GM21526 (cell line): ENCODE results near the gene MS4A10.
"Not testable (repeated sequence)": the region's sequence is repeated elsewhere in the genome, so short reads cannot be mapped to it uniquely, and the experiment has no call there.

ENCODE experiments used
- ATAC-seq: cut with Tn5 transposase; IDR thresholded peaks from one replicate; pipeline ENCODE4 v1.9.1; 2021; ENCODE audit warnings: moderate library complexity; ENCODE audit not compliant: unreplicated experiment, low FRiP score

The MS4A10 gene

DNA sequence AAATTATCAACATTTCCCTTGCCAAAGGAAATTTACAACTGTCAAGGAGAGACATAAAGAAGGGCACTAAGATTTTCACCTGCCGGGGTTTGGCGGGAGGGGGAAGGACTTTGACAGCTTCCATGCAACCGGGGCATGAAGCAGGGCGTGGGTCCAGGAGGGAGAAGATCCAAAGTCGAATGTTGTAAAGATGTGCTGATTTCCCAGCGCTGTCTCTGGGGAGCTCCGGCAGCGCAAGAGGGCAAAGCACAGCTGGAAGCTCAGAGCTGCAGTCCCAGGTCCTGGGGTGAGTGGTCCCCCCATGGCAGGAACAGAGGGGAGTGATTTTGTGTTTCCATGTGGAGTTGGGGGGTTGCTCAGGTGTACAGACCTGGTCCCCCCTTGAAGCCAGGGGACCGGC is at the start of gene MS4A10:
Gene MS4A10 (plus strand): TSS at position 198 of the 400 bp plus-strand sequence. CDS start 5,003 bp downstream, outside the sequence.
- ATAC-seq: no peak

DNA sequence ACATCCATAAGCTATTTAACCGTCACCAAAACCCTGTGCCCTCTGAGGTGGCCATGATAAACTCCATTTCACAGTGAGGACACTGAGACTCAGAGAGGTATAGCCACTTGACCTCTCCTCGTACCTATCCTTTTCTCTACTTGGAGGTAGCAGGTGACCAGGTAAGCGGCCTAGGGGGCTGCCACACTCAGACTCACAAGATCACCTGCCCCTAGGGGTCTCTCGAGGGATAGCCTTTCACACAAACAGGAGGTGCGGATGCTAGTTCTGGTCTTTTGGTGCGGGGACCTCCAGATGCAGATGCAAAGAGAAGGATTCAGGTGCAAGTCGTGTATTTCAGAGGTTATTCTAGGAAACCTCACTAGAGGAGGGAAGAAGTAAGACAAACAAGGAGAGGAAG is 46.0 kb upstream of the MS4A10 start:
- ATAC-seq: no peak

DNA sequence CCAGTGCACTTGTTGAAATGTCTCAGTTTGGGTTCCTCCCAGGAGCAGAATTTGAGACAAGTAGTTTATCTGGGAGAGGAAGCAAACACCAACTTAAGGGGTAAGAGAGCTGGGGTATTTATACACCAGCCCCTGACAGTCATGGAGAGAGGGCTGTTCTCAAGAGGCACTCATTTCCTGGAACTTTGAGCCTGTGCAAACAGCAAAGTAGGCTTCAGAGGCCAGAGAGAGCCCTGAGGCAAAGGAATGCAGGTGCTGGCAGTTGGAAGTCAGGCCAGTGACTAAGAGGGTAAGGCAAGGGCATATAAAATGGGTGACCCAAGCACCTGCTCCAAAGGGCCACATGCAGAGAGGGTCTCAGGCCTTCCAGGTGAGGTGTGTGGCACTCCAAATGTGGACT is 44.6 kb upstream of the MS4A10 start:
- ATAC-seq: no peak

DNA sequence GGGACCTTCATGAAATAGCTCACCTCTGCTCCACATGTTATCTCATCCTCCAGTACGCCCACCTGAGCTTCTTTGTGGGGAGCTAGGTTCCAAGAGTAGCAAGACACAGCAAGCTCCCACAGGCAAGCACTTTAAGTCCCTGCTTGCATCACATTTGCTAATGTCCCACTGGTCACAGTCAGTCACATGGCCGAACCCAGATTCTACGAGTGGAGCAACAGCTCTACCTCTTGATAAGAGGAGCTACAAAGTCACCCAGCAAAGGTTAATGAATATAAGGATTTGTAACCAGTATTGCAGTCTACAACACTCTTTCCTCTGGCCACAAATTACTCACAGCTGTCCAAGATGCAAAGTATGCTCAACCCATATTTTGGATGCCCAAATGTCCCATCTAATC is 43.7 kb upstream of the MS4A10 start:
- no peak for ATAC-seq

DNA sequence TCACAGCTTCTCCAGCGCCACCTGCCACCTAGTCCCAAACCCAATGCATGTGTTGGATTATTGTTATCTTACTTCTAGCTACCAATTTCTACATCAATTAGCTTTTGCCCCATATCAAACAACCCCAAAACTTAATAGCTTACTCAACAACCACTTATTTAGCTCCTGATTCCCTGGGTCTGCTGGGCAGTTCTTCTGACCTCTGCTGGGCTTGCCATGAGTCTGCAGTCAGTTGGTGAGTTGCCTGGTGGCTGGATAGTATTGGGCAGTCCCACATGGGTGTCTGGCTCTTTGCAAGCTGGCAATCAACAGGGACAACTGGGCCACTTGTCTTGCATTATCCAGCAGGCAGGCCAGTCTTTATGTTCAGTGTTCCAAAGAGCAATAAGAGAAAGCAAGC is 42.1 kb upstream of the MS4A10 start:
- no peak for ATAC-seq

DNA sequence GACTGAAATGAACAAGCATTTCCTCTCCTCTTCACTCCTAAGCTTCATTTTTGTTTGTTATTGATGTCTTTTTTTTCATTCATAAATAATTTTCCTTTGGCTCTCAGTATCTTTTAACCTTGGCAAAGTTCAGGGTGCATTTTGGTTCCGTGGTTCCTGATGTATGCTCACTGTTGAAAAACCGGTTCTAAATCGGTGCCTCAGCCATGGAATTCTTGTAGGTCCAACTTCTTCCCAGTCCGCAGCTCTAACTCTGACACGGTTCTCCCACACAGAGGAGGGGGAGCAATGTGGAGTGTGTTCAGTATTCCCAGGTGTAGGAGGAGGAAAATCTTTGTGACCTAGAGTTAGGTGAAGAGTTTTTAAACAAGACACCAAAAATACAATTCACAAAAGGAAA is 41.0 kb upstream of the MS4A10 start:
- no peak for ATAC-seq

DNA sequence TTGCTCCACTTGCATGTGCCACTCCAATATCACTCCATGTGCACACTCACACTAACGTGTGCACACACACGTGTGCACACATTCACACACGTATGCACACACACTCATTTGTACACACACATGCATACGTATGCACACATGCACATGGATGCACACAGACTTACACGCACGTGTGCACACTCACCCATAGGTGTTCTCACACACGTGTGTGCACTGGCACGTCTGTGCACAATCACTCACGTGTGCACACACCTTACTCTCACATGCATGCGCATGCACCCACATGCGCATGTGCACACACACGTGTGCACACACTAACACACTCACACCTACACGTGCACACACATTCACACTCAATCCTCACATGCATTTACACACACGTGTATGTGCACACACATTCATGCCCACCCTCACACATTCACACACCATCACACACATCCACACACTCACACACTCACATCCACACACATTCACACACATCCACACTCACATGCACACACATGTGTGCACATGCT is 37.7 kb upstream of the MS4A10 start:
- no peak for ATAC-seq

DNA sequence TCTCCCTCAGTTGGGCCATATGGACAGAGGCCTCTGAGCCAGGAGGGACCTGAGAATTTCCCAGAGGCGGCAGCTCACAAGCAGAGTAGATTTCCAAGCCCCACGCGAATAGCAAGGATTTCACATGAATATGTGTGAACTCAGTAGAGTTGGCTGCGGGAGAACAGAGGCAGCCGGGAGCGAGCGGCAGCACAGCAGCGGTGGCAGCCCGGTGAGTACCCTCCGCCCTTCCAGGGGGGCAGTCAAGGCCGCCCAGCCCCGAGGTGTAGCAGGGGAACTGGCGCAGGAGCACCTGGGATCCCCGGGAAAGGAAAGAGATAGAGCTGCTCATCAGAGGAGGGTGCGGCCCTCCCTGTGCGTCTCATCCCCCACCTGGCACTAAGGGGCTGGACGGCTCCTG is 36.9 kb upstream of the MS4A10 start:
- ATAC-seq: no peak

DNA sequence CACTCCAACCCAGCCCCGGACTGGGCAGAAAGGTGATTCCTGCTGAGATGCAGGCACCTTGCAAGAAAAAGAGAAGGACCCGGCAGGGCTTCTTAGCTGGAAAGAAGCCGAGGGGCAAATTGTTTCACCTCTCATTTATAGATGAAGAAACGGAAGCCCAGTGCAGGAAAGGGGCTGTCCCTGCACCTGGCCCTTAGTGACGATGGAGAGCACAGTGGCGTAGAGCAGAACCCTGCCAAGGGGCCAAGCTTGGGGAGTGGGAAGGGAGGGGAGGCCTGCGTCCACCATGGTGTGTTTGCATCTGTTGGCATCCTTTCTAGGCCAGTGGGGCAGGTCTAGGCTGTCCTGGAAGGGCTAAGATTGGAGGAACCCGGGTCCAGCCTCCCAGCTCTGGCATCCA is 36.3 kb upstream of the MS4A10 start:
- no peak for ATAC-seq

DNA sequence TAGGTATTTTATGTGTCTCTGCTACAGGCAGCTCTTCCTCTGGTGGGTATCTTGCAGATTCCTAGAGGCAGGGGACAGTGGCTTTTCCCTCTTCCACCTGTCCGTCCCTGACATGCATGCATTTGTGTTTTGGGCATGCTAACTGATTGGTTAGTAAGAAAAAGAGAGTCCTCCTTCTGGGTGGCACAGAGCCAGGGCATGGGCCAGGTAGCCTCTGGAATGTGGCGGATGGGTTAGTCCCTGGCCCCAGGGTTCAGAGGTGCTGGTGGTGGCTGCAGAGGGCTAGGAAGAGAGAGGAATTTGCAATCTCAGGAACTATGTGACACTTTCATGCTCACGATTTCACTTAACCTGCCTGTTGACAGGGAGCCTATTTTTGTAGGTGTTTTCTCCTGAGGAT is 34.2 kb upstream of the MS4A10 start:
- no peak for ATAC-seq

DNA sequence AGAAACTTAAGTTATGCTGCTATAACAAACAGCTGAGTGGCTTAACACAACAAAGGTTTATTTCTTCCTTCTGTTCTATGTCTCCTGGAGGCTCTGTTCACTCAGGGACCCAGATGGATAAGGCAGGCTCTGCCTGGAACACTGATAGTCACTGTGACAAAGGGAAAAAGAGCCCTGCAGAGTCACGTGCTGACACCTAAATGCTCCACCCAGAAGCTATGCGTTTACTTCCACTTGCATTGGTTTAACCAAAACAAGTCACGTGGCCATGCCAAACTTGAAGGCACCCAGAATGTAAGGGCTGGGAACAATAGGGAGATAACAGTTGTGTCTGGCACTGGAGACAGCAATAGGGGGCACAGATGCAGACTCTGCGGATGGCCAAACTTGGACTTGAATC is 31.8 kb upstream of the MS4A10 start:
- no peak for ATAC-seq

DNA sequence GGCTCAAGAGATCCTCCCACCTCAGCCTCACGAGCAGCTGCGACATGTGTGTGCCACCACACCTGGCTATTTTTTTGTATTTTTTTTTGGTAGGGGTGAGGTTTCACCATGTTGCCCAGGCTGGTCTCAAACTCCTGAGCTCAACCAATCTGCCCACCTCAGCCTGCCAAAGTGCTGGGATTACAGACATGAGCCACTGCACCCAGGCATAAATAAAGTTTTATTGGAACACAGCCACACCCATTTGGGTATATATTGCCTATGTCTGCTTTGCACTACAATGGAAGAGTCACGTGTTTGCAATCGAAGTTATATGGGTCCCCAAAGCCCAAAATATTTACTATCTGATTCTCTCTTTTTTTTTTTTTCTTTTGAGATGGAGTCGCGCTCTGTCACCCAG is 30.2 kb upstream of the MS4A10 start:
- no peak for ATAC-seq

DNA sequence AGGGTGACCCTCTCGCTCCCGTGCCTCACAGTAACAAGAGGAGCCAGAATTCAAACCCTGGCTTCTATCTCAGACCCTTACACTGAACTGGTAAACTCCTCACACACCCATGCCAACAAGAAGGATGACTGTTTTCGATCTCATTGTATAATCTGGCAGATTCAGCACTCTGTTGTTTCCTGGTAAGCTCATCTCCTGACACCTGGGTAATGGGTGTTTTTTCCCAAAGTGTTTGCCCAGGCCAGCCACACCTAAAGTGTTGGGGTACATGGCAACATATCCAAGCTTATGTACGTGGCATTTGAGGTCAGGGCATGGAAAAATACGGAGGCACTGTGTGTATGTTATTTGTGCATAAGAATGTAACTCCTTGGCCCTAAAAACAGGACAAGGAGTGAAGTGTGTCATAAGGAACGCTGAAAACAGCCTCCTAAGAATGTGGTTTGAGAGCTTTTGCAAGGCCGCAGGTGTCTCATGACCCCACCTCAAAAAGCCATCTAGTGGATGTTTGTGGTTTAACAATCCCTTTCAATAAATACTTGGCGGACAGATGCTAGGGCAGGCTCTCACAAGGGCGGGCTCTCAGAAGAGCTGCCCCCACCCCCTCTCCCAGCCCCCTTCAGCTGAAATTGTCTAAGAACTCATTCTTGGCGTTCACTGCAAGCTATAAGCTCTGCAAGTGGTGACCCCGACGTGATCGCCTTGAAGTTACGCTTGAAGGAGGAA is 28.7 kb upstream of the MS4A10 start, which contains the start of gene MS4A15:
Gene MS4A15 (plus strand): TSS at position 561 of the 726 bp plus-strand sequence. CDS start 6,867 bp downstream, outside the sequence.
- no peak for ATAC-seq

DNA sequence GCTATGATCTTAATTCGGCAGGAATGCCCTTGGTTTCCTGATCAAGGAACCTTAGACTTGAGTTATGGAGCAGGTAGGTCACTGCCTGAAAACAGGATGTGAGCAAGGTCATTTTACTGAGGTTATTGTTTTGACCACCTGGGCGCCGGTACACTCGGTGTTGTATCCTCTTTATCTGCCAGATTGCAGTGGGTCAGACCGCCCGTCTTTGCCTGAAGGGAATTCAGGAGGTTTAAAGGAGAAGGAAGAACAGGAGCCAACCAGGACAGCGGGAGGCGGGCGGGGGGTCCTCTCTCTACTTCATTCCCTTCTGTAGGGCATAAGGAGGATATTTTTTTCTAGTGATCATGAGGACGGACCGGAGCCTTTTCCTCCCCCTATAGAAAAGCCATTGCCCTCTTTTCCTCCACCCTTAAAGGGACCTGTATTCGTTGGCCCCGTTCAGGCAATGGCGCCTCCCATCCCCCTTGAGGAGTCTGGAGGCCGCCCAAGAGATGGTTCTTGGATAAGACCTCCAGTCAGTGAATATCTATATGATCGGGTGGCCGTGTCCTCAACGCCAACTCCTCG is 27.8 kb upstream of the MS4A10 start:
- ATAC-seq: no peak

DNA sequence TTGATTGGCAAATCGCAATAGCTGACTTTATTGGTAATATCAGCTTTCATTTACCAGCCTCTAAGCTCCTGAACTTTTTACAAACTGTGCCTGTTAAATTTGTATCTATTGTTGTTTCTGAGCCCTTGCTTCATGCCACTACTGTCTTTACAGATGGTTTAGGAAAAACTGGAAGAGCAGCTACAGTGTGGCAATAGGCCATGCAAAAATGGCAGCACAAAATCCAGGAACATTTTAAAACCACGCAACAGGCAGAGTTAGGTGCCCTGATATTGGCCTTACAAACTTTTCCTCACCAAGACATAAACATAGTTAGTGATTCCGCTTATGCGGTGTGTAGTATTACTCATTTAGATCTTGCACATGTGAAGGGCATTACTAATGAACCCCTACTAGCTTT is 26.5 kb upstream of the MS4A10 start:
- ATAC-seq: not testable (repeated sequence)

DNA sequence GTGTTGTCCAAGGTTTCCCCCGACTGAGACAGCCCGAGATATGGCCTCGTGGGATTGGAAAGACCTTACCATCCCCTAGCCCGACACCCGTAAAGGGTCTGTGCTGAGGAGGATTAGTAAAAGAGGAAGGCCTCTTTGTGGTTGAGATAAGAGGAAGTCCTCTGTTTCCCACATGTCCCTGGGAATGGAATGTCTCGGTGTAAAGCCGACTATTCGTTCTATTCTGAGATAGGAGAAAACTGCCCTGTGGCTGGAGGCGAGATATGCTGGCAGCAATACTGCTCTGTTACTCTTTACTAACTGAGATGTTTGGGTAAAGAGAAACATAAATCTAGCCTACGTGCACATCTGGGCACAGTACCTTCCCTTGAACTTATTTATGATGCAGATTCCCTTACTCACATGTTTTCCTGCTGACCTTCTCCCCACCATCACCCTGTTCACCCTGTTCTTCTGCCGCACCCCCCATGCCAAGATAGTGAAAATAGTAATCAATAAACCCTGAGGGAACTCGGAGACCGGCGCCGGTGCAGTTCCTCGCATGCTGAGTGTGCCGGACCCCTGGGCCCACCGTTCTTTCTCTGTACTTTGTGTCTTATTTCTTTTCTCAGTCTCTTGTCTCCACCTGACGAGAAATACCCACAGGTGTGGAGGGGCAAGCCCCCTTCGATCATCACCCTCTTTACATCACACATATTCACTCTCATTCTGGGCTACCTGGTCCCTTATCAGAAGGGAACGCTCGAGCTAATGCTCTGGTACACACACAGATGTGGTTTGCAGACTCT is 25.5 kb upstream of the MS4A10 start:
- ATAC-seq: not testable (repeated sequence)

DNA sequence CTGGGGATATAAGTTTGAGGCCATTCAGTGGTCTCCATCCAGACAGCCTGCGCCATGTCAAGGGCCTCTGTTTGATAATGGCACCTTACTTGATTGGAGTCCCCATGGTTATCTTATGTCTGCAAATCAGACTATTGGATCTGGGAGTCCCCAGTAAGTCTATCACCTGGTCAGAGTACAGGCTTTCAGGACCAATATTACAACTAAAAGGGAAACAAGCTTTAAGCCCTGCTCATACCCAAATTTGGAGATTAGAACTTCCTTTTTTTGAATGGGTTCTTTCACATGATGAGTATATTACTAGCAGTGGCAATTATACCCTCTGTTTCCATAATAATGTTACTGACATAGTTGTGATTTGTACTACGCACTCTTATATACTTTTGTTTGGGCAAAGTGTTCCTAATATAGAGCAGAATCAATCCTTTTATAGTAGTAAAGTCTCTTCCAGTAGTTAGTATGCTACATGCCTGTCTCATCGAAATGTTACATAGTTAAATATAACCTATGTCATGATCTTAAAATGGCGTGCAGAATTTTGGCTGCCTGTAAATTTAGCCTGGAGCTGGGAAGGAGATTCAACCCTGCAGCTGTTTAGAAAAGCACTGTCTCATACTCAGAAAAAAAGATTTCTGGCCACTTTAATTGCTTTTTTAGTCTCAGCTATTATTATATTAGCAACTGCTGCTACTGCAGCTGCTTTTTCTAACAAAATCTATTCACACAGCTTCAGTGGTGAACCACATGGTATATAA is 23.5 kb upstream of the MS4A10 start:
- ATAC-seq: peak; percentile 32

DNA sequence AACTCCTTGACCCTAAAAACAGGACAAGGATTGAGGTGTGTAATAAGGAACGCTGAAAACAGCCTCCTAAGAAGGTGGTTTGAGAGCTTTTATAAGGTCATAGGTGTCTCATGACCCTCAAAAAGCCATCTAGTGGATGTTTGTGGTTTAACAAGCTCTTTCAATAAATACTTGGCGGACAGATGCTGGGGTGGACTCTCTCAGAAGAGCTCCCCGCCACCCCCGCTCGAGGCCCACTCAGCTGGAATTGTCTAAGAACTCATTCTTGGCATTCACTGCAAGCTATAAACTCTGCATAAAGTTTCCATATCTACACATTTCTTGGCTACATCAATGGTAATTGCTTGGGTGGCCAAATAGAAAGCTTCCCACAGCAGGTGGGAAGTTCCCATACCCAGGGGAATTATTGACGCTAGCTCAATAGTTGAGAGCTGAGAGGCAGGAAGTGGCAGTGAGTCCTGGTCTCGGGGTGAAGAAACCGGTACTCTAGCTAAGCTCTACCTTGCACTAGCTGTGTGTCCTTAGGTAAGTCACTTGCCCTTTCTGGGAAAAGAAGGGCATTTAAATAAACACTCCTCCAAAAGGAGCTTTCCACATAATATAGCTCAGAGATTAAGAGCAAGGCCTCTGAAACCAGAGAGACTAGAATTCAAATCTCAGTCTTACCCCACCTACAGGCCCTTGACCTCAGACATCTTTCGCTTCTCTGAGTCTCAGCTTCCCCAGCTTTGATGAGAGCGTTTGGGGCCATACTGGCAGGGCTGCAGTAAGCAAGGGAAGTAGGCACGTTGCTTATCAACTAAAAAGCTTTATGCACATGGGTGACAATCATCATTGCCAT is 22.1 kb upstream of the MS4A10 start:
- peak; percentile 64 for ATAC-seq

DNA sequence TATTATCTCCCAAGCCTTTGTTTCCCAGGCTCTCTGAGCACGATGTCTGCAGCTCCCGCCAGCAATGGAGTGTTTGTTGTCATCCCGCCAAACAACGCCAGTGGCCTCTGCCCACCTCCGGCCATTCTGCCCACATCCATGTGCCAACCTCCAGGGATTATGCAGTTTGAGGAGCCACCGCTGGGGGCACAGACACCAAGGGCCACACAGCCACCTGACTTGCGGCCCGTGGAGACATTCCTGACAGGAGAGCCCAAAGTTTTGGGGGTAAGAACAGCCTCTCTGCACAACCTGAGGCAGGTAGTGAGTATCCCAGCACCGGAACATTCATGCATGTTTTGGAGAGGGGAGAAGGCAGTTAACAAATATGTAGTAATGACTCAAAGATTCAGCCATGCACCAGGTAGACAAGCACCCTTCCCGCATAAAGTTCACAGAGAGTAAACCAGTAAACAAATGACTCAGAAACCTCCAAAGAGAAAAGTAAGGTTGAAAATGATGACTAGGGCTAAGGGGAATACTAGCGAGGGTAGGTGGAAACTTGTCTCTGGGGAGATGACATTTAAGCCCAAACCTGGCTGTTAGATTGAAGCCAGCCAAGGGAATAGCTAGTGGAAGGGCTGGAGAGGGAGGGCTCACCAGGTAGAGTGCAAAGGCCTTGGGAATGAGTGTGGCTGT is 21.3 kb upstream of the MS4A10 start:
- no peak for ATAC-seq
